Measurements from ENCODE around the gene CDH16.
"Not testable (repeated sequence)": the region's sequence is repeated elsewhere in the genome, so short reads cannot be mapped to it uniquely, and the experiment has no call there.

The CDH16 gene

DNA sequence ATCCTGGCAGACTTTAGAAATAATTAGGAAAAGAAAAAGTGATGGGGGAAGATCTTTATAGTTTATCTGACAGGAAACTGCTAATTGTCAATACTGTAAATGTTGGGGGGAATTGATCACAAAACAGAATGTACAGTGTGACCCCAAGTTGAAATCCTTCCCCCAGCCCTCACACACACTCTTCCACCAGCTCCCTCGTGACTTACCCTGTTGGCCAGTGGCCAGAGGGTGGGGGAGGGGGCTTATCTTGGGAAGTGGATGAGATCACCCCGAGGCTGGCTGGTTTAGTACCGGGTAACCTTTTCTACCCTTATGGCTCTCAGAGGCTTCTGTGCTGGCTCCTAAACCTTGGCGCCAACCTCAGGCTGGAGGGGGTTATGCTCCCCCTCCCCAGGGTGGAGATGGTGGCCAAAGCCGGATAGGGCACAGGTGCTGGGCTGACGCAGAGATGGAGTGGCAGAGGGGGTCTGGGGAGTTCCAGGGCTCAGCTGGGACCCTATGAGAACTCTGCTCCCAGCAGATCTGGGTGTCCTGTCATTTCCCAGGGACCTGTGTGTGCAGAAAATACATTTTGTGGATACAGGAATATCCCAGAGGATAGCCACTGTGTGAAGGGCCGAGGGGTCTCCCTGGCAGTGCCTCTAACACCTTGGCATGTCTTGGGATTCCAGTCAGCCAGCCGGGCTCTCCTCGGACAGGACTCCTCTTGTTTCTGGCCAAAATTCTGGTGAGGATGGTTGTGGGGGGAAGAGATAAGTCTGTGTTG, 18.6 kb downstream of the CDH16 start:
- TF ChIP-seq, protein P1, sequence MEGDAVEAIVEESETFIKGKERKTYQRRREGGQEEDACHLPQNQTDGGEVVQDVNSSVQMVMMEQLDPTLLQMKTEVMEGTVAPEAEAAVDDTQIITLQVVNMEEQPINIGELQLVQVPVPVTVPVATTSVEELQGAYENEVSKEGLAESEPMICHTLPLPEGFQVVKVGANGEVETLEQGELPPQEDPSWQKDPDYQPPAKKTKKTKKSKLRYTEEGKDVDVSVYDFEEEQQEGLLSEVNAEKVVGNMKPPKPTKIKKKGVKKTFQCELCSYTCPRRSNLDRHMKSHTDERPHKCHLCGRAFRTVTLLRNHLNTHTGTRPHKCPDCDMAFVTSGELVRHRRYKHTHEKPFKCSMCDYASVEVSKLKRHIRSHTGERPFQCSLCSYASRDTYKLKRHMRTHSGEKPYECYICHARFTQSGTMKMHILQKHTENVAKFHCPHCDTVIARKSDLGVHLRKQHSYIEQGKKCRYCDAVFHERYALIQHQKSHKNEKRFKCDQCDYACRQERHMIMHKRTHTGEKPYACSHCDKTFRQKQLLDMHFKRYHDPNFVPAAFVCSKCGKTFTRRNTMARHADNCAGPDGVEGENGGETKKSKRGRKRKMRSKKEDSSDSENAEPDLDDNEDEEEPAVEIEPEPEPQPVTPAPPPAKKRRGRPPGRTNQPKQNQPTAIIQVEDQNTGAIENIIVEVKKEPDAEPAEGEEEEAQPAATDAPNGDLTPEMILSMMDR (IDR thresholded peaks at IDR 0.05; ENCODE audit: low read depth, low read length, missing control alignments) = no peak
- no peak for DNase-seq (ENCODE audit: low read depth)
- no peak overlapping the region for H3K4me3 ChIP-seq (ENCODE audit: low read depth, low read length)

DNA sequence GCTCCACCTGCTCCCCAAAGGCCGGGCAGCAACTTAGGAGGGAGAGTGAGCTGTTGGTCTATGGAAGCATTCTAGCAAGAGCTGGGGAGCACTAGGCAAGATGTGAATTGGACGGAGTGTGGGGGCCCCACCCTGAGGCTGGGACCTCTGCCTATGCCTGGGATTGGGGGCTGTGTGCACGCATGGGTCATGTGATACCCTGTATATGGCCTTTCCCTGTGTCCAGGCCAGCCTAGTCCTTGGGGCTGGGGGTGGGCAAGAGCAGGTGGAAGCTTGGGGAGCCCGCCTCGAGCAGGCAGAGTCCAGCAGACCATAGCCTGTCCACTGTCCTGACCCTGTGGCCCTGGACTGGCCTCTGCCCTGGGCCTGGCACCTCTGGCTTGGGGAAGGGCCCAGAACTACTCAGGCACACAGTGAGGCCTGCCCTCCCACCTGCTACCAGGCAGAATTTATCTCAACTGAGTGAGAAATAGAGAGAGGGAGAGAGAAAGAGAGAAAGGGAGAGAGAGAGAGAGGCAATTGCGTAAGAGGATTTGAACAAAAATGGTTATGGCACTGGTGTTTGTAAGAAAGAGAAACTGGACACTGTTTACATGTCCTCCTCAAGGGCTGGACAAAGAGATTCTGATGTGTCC, 19.3 kb downstream of the CDH16 start:
- TF ChIP-seq, protein P1 (IDR thresholded peaks at IDR 0.05; ENCODE audit: low read depth, low read length, missing control alignments) = no peak
- H3K4me3 ChIP-seq (ENCODE audit: low read depth, low read length) = no peak overlapping the region
- no peak for DNase-seq (ENCODE audit: low read depth)

DNA sequence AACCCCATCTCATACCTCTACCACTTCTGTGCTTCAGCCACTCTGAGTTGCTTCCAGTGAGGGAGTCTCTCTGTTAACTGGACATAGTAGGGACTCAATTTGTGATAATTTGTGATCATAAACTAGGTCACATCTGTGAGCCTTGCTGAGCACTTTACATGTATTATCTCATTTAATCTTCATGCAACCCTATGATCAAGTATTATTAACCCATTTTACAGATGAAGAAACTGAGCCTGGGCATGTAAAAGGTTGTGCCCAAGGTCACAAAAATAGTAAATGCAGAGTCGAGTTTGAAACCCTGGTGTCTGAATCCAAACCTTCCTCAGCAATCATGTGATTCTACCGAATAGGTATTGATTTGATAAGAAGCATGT, 19.8 kb downstream of the CDH16 start:
- no peak overlapping the region for H3K4me3 ChIP-seq (ENCODE audit: low read depth, low read length)
- TF ChIP-seq, protein P1 (IDR thresholded peaks at IDR 0.05; ENCODE audit: low read depth, low read length, missing control alignments) = no peak
- DNase-seq (ENCODE audit: low read depth) = no peak

DNA sequence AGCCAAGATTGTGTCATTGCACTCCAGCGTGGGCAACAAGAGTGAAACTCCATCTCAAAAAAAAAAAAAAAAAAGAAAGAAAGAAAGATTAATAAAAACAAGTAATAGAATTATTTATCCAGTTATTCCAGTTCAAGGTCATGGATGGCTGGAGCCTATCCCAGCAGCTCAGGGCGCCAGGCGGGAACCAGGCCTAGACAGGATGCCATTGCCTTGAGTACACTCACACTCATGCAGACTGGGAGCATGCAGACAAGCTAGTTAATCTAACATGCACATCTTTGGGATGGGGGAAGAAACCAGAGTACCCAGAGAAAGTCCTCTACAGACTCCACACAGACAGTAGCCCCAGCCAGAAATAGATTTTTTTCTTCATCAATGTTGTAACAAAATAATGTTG, 20.5 kb downstream of the CDH16 start:
- DNase-seq (ENCODE audit: low read depth) = no peak
- no peak overlapping the region for H3K4me3 ChIP-seq (ENCODE audit: low read depth, low read length)
- TF ChIP-seq, protein P1 (IDR thresholded peaks at IDR 0.05; ENCODE audit: low read depth, low read length, missing control alignments) = no peak

DNA sequence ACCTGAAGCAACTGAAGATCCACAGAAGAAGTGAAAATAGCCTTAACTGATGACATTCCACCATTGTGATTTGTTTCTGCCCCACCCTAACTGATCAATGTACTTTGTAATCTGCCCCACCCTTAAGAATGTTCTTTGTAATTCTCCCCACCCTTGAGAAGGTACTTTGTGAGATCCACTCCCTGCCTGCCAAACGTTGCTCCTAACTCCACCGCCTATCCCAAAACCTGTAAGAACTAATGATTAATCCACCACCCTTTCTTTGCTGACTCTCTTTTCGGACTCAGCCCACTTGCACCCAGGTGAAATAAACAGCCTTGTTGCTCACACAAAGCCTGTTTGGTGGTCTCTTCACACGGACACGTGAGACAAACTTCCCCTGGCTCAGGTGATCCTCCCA, 22.0 kb downstream of the CDH16 start:
- DNase-seq (ENCODE audit: low read depth); H3K4me3 ChIP-seq (ENCODE audit: low read depth, low read length): not testable (repeated sequence)

DNA sequence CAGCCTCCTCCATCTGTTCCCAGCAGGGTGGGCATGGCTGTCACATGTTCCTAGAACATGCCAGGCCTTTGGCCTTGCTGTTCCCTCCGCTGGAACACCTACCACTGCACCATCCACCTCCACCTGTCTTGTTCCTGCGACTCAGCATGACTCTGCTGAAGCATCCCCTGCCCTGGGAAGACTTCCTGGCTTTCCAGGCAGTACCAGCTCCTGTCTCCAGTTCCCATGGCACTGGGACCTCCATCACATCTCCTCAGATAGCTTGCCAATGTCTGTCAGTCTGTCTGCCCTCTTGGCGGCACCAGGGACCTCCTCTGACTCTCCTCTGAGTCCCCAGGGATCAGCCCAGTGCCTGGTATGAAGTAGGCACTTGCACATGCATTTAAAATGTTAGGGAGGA, 22.7 kb downstream of the CDH16 start:
- H3K4me3 ChIP-seq (ENCODE audit: low read depth, low read length) = no peak overlapping the region
- TF ChIP-seq, protein P1 (IDR thresholded peaks at IDR 0.05; ENCODE audit: low read depth, low read length, missing control alignments) = no peak
- no peak for DNase-seq (ENCODE audit: low read depth)

DNA sequence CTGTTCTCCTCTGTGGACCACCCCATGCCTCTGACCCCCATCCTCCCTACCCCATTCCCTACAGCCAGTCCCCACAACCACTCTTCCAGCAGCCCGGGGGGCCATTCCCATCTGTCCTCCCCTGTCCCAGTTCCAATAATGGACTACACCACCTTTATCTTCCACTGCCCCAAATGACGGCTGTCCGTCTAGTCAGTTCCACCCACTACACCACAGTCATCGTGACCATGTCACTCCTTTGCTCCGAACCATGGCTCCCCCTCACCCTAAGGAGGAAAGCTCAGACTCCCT, 23.1 kb downstream of the CDH16 start:
- no peak overlapping the region for H3K4me3 ChIP-seq (ENCODE audit: low read depth, low read length)
- TF ChIP-seq, protein P1 (IDR thresholded peaks at IDR 0.05; ENCODE audit: low read depth, low read length, missing control alignments) = no peak
- DNase-seq (ENCODE audit: low read depth) = no peak
